ENCODE measurements around the gene ISM2.

Gene ISM2

DNA sequence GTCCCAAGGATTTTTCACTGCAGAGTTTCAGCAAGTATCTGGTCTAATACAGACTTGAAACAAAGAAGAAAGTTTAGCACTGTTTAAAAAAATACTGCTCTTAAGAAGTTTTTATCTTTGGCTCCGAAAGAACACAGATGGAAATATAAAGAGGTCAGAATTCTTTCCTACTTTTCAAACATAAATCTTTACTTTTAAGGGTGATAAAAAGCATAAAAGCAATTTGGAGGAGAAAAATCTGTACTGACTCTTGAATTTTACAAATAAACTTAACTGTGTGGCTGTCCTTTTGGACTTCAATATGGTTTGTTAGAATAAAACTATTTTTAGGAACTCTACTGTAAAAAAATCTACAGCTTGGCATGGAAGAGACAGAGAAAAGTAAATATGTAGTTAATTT lies 27.6 kb upstream of the ISM2 start:
- in situ Hi-C loops (cut with HindIII; ENCODE audit: low pct_ligation_motif_present, low sequenced_read_pairs) = no loop called here
- Histone ChIP-seq H3K4me3 (ENCODE audit: low read depth, low read length) (no peak overlapping the region), H3K27me3 (replicated peaks) (no peaks in the 10 kb centered on the region), H3K27ac (no peak overlapping the region), H3K36me3 (replicated peaks) (no peaks in the 10 kb centered on the region)
- no peak for TF ChIP-seq CTCF (IDR thresholded peaks at IDR 0.05; ENCODE audit: low read depth, low read length, missing control alignments)
- no peak for DNase-seq

- in situ Hi-C loops (cut with HindIII; ENCODE audit: low pct_ligation_motif_present, low sequenced_read_pairs) = no loop called here
Measured at GRCh38 chr14:77524536-77524935, 25.9 kb upstream of the ISM2 start.

DNA sequence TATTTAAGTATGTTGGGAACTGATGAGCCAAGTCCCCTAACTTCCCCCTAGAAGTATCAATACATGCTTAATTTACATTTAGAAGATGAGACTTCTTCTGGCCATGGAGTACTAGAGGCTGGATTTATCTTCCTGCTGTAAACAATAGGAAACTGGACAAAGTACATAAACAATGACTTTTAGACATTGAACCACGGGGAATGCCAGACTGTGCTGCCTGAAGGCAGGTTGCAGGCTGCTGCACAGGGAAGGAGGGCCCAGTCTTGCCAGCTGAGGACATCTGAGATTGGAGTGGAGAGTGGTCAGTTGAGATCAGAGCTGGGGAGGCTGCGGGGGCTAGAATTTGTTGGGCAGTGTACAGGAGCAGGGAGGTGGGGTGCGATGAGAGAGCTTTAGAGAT lies 24.5 kb upstream of the ISM2 start:
- Histone ChIP-seq H3K27ac (no peak overlapping the region), H3K36me3 (replicated peaks) (peaks cover 13% of the 10 kb centered on the region), H3K27me3 (replicated peaks) (no peaks in the 10 kb centered on the region), H3K4me3 (ENCODE audit: low read depth, low read length) (no peak overlapping the region)
- DNase-seq = no peak
- in situ Hi-C loops (cut with HindIII; ENCODE audit: low pct_ligation_motif_present, low sequenced_read_pairs) = no loop called here
- no peak for TF ChIP-seq CTCF (IDR thresholded peaks at IDR 0.05; ENCODE audit: low read depth, low read length, missing control alignments)

More at GRCh38 chr14:77524536-77524935, 25.9 kb upstream of the ISM2 start:
- no peak overlapping the region for H3K4me3 ChIP-seq (ENCODE audit: low read depth, low read length)
- H3K36me3 ChIP-seq (replicated peaks) = peaks cover 7% of the 10 kb centered on the region
- DNase-seq = no peak
- H3K27me3 ChIP-seq (replicated peaks) = no peaks in the 10 kb centered on the region
- no peak overlapping the region for H3K27ac ChIP-seq
- no peak for TF ChIP-seq CTCF (IDR thresholded peaks at IDR 0.05; ENCODE audit: low read depth, low read length, missing control alignments)

- Histone ChIP-seq H3K4me3 (ENCODE audit: low read depth, low read length) (no peak overlapping the region), H3K36me3 (replicated peaks) (peaks cover 13% of the 10 kb centered on the region), H3K27ac (no peak overlapping the region), H3K27me3 (replicated peaks) (no peaks in the 10 kb centered on the region)
- in situ Hi-C loops (cut with HindIII; ENCODE audit: low pct_ligation_motif_present, low sequenced_read_pairs) = no loop called here
- no peak for TF ChIP-seq CTCF (IDR thresholded peaks at IDR 0.05; ENCODE audit: low read depth, low read length, missing control alignments)
- no peak for DNase-seq
Measured at GRCh38 chr14:77520555-77520954, 21.9 kb upstream of the ISM2 start.

DNA sequence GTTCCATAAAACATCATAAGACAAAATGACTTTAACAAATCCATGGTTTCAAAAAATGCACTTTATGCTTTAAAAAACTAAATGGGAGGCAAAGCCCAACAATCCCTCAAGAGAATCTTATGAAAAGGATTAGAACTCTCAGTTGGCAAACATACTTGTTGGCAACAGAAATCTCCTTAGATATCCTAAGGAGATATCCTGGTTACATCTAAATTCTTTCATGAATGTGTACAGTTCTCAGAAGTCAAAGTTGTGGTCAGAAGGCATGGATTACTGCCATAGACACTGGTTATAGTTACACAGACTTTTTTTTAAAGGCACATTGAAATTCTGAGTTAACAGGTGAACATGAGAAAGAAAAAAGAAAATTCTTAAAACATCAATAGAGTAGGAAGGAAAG lies 17.5 kb upstream of the ISM2 start:
- in situ Hi-C loops (cut with HindIII; ENCODE audit: low pct_ligation_motif_present, low sequenced_read_pairs) = no loop called here
- no peak overlapping the region for H3K27ac ChIP-seq
- no peak for TF ChIP-seq CTCF (IDR thresholded peaks at IDR 0.05; ENCODE audit: low read depth, low read length, missing control alignments)
- no peak overlapping the region for H3K4me3 ChIP-seq (ENCODE audit: low read depth, low read length)
- H3K27me3 ChIP-seq (replicated peaks) = no peaks in the 10 kb centered on the region
- H3K36me3 ChIP-seq (replicated peaks) = peaks cover 29% of the 10 kb centered on the region
- DNase-seq = no peak

GRCh38 chr14:77511486-77512162 lies 13.0 kb upstream of the ISM2 start:
- DNase-seq = no peak
- H3K27ac ChIP-seq = no peak overlapping the region
- TF ChIP-seq CTCF (IDR thresholded peaks at IDR 0.05; ENCODE audit: low read depth, low read length, missing control alignments) = no peak
- no peaks in the 10 kb centered on the region for H3K27me3 ChIP-seq (replicated peaks)
- no peak overlapping the region for H3K4me3 ChIP-seq (ENCODE audit: low read depth, low read length)
- in situ Hi-C loops (cut with HindIII; ENCODE audit: low pct_ligation_motif_present, low sequenced_read_pairs) = no loop called here
- peaks cover 22% of the 10 kb centered on the region for H3K36me3 ChIP-seq (replicated peaks)
